Brain microvascular endothelial cell (primary cell): ENCODE measurements around the gene TKTL2.

Source experiments
- DNase-seq: peaks from one replicate; pipeline ENCODE4 v3.0.0-alpha.2; 2020
- H3K27ac ChIP-seq: fragments of 250-450 bp; sonication (Bioruptor Pico); 2 replicates; pipeline ENCODE4 v1.5.1; 2020; ENCODE audit warnings: mild to moderate bottlenecking, moderate library complexity
- H3K27me3 ChIP-seq: fragments of 250-450 bp; sonication (Bioruptor Pico); replicated peaks from 2 replicates; pipeline ENCODE4 v1.5.1; 2020; ENCODE audit warnings: mild to moderate bottlenecking
- H3K36me3 ChIP-seq: fragments of 250-450 bp; sonication (Bioruptor Pico); replicated peaks from 2 replicates; pipeline ENCODE4 v1.5.1; 2020; ENCODE audit warnings: mild to moderate bottlenecking
- H3K4me3 ChIP-seq: 2 replicates; pipeline ENCODE4 v1.5.1; 2011; ENCODE audit warnings: low read depth, mild to moderate bottlenecking, control low read depth, low read length, moderate library complexity
- in situ Hi-C: cut with HindIII; loops from 2 replicates; pipeline ENCODE4 v1.10.0; 2017; ENCODE audit warnings: low sequenced_read_pairs, low pct_ligation_motif_present
- TF ChIP-seq, protein P1 (sequence below): IDR thresholded peaks from 2 replicates; pipeline ENCODE4 v1.5.1; 2011; ENCODE audit warnings: low read depth, mild to moderate bottlenecking, moderate library complexity, low read length, control low read depth, inconsistent platforms; ENCODE audit errors: missing control alignments

Gene TKTL2

DNA sequence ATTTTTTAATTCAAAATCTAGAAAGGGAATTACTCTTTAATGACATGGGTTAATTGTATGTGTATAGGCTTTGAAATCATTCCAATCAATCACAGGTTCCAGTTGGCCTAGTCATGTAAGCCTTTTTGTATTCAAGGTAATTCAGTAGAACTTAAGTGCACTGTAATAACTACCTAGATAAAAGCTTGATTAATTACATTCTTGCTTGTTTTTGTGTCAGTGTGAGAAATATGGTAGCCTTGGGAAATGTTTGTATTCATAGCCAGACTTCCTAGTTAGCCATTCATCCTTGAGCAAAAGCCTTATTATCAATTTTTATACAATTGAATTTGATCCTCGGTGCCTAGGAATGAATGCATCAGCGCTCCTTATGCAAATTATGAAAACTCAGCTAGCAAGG is 33.5 kb downstream of the TKTL2 start:
- no peak for DNase-seq
- H3K27me3 ChIP-seq, result no peaks in the 10 kb centered on the region
- TF ChIP-seq, protein P1, sequence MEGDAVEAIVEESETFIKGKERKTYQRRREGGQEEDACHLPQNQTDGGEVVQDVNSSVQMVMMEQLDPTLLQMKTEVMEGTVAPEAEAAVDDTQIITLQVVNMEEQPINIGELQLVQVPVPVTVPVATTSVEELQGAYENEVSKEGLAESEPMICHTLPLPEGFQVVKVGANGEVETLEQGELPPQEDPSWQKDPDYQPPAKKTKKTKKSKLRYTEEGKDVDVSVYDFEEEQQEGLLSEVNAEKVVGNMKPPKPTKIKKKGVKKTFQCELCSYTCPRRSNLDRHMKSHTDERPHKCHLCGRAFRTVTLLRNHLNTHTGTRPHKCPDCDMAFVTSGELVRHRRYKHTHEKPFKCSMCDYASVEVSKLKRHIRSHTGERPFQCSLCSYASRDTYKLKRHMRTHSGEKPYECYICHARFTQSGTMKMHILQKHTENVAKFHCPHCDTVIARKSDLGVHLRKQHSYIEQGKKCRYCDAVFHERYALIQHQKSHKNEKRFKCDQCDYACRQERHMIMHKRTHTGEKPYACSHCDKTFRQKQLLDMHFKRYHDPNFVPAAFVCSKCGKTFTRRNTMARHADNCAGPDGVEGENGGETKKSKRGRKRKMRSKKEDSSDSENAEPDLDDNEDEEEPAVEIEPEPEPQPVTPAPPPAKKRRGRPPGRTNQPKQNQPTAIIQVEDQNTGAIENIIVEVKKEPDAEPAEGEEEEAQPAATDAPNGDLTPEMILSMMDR, result no peak
- no peaks in the 10 kb centered on the region for H3K36me3 ChIP-seq
- in situ Hi-C loops, result no loop called here
- no peak overlapping the region for H3K27ac ChIP-seq
- no peak overlapping the region for H3K4me3 ChIP-seq
